RWPE2 (cell line): ENCODE measurements around the gene TIMD4.

Experiments
- ATAC-seq: fragments of 200-7000 bp; cut with Tn5 transposase; 3 replicates; pipeline ENCODE4 v1.9.1; 2021; ENCODE audit warnings: low read depth
- DNase-seq: peaks from one replicate; pipeline ENCODE4 v3.0.0-alpha.2; 2020; ENCODE audit warnings: low spot score
- H3K27ac ChIP-seq: fragments of 450-650 bp; 2 replicates; pipeline ENCODE4 v1.5.1; 2017; ENCODE audit warnings: mild to moderate bottlenecking; ENCODE audit not compliant: poor library complexity, severe bottlenecking
- H3K27me3 ChIP-seq: fragments of 250-450 bp; sonication (Bioruptor Pico); 2 replicates; pipeline ENCODE4 v1.5.1; 2021; ENCODE audit warnings: mild to moderate bottlenecking, moderate library complexity; ENCODE audit not compliant: insufficient read depth, poor library complexity, severe bottlenecking
- H3K36me3 ChIP-seq: fragments of 250-450 bp; sonication (Bioruptor Pico); 2 replicates; pipeline ENCODE4 v1.5.1; 2020; ENCODE audit warnings: low read depth, mild to moderate bottlenecking, moderate library complexity
- H3K4me1 ChIP-seq: fragments of 250-450 bp; sonication (Bioruptor Pico); 2 replicates; pipeline ENCODE4 v1.5.1; 2021; ENCODE audit warnings: mild to moderate bottlenecking, moderate library complexity; ENCODE audit not compliant: insufficient read depth, poor library complexity, severe bottlenecking
- H3K4me3 ChIP-seq: fragments of 250-450 bp; sonication (Bioruptor Pico); 2 replicates; pipeline ENCODE4 v1.5.1; 2021; ENCODE audit warnings: mild to moderate bottlenecking, moderate library complexity; ENCODE audit not compliant: severe bottlenecking
- H3K9me3 ChIP-seq: fragments of 250-450 bp; sonication (Bioruptor Pico); 2 replicates; pipeline ENCODE4 v1.5.1; 2021; ENCODE audit warnings: mild to moderate bottlenecking, moderate library complexity; ENCODE audit not compliant: severe bottlenecking
- CTCF ChIP-seq: fragments of 450-650 bp; IDR thresholded peaks from one replicate; pipeline ENCODE4 v1.5.1; 2017; ENCODE audit warnings: mild to moderate bottlenecking, moderate library complexity; ENCODE audit not compliant: poor library complexity, severe bottlenecking

TIMD4 gene

GRCh38 chr5:156956321-156956720, 6.7 kb downstream of the TIMD4 start:
- no peak for TF ChIP-seq CTCF
- H3K4me1 ChIP-seq, result no peaks in the 10 kb centered on the region
- ATAC-seq, result no peak

GRCh38 chr5:156951359-156951758, 11.7 kb downstream of the TIMD4 start:
- no peak for TF ChIP-seq CTCF
- no peak overlapping the region for H3K4me3 ChIP-seq
- no peak for DNase-seq
- H3K4me1 ChIP-seq, result no peaks in the 10 kb centered on the region
- H3K27me3 ChIP-seq, result no peaks in the 10 kb centered on the region
- no peak overlapping the region for H3K27ac ChIP-seq
- ATAC-seq, result no peak
- no peaks in the 10 kb centered on the region for H3K9me3 ChIP-seq
- H3K36me3 ChIP-seq, result no peaks in the 10 kb centered on the region

More at GRCh38 chr5:156956321-156956720, 6.7 kb downstream of the TIMD4 start:
- Histone ChIP-seq H3K4me3 (no peak overlapping the region), H3K27ac (no peak overlapping the region), H3K36me3 (no peaks in the 10 kb centered on the region), H3K9me3 (no peaks in the 10 kb centered on the region), H3K27me3 (no peaks in the 10 kb centered on the region)
- DNase-seq, result no peak

GRCh38 chr5:156950716-156951115, 12.3 kb downstream of the TIMD4 start:
- DNase-seq, result no peak
- Histone ChIP-seq H3K9me3 (no peaks in the 10 kb centered on the region), H3K27ac (no peak overlapping the region), H3K36me3 (no peaks in the 10 kb centered on the region), H3K4me1 (no peaks in the 10 kb centered on the region), H3K27me3 (no peaks in the 10 kb centered on the region), H3K4me3 (no peak overlapping the region)
- no peak for ATAC-seq
- TF ChIP-seq CTCF, result no peak

- Histone ChIP-seq H3K4me3 (no peak overlapping the region), H3K27ac (no peak overlapping the region), H3K36me3 (no peaks in the 10 kb centered on the region), H3K4me1 (no peaks in the 10 kb centered on the region), H3K9me3 (peaks cover 3% of the 10 kb centered on the region), H3K27me3 (no peaks in the 10 kb centered on the region)
- ATAC-seq, result no peak
- no peak for DNase-seq
- no peak for TF ChIP-seq CTCF
Measured at GRCh38 chr5:156949424-156949823, 13.6 kb downstream of the TIMD4 start.

GRCh38 chr5:156947925-156948324, 15.1 kb downstream of the TIMD4 start:
- no peaks in the 10 kb centered on the region for H3K4me1 ChIP-seq

More at GRCh38 chr5:156947925-156948324, 15.1 kb downstream of the TIMD4 start:
- H3K36me3 ChIP-seq, result no peaks in the 10 kb centered on the region
- ATAC-seq, result no peak
- H3K4me3 ChIP-seq, result no peak overlapping the region
- H3K9me3 ChIP-seq, result peaks cover 3% of the 10 kb centered on the region
- no peak for TF ChIP-seq CTCF
- no peaks in the 10 kb centered on the region for H3K27me3 ChIP-seq
- no peak overlapping the region for H3K27ac ChIP-seq
- DNase-seq, result no peak
